Suprapubic skin (tissue), 4 donors: ENCODE results near the gene SRCAP. TPM values are rescaled to one million over a fixed set of nuclear protein-coding genes. Genes with fewer than 3 reads are reported as not detected.

Source experiments
- DNase-seq, 2 donors: peaks; one replicate each; pipeline ENCODE4 v3.0.0-alpha.2; 2019; ENCODE audit warnings: low spot score in 2 of 2
- H3K27ac ChIP-seq: fragments of 200-600 bp; sonication (generic); one replicate; pipeline ENCODE4 v1.5.1; 2019
- H3K27me3 ChIP-seq: fragments of 200-600 bp; sonication (generic); one replicate; pipeline ENCODE4 v1.5.1; 2019
- H3K36me3 ChIP-seq: fragments of 200-600 bp; sonication (generic); one replicate; pipeline ENCODE4 v1.5.1; 2019
- H3K4me1 ChIP-seq: fragments of 200-600 bp; sonication (generic); one replicate; pipeline ENCODE4 v1.5.1; 2019
- H3K4me3 ChIP-seq: fragments of 200-600 bp; sonication (generic); one replicate; pipeline ENCODE4 v1.5.1; 2019; ENCODE audit warnings: mild to moderate bottlenecking
- H3K9me3 ChIP-seq: fragments of 200-600 bp; sonication (generic); one replicate; pipeline ENCODE4 v1.5.1; 2019
- CTCF ChIP-seq, 2 donors: fragments of 200-600 bp in 1 of 2; fragments of 450-650 bp in 1 of 2; sonication (generic) in 1 of 2; IDR thresholded peaks; one replicate each; pipeline ENCODE4 v1.5.1; 2016 to 2019; ENCODE audit warnings: antibody characterized with exemption in 2 of 2, mild to moderate bottlenecking in 1 of 2, moderate library complexity in 1 of 2
- EP300 ChIP-seq: sonication (generic); formaldehyde crosslinking; IDR thresholded peaks from one replicate; pipeline ENCODE4 v1.6.1; 2017; ENCODE audit warnings: antibody characterized with exemption
- POLR2A ChIP-seq, 2 donors: fragments of 450-650 bp; IDR thresholded peaks; one replicate each; pipeline ENCODE4 v1.6.1; 2017; ENCODE audit warnings: antibody characterized with exemption in 2 of 2, mild to moderate bottlenecking in 2 of 2, moderate library complexity in 2 of 2
- POLR2AphosphoS5 ChIP-seq, 3 donors: sonication (generic); formaldehyde crosslinking; IDR thresholded peaks; one replicate each; pipeline ENCODE4 v1.6.1; 2017; ENCODE audit warnings: antibody characterized with exemption in 3 of 3
- WGBS: methylation state at CpG from one replicate; pipeline ENCODE4 v1.1.5; 2018; 5-methylcytosine and 5-hydroxymethylcytosine counted together
- total RNA-seq, 4 donors: library from RNA; depleted of rRNA; stranded (reverse); fragments of >200 nt; gene quantifications; one replicate each; pipeline ENCODE4 v1.1.0, GENCODE V29; 2016

SRCAP gene
- total RNA-seq, 4 donors from 2014 or later = 42.9 to 50.0 (median 44.6) TPM

GRCh38 chr16:30665155-30665829 is 33.7 kb upstream of the SRCAP start:
- H3K36me3 ChIP-seq = peaks cover 91% of the 10 kb centered on the region
- 89% methylated on average over 21 of the region's 22 CpGs for WGBS
- peaks cover 45% of the 10 kb centered on the region for H3K4me1 ChIP-seq
- no peak overlapping the region for H3K4me3 ChIP-seq
- DNase-seq = no peak
- no peak for TF ChIP-seq POLR2AphosphoS5 (IDR thresholded peaks at IDR 0.05)
- no peak for TF ChIP-seq POLR2A (IDR thresholded peaks at IDR 0.05)
- no peak for TF ChIP-seq EP300
- TF ChIP-seq CTCF (IDR thresholded peaks at IDR 0.05) = no peak
- H3K9me3 ChIP-seq = no peaks in the 10 kb centered on the region
- no peak overlapping the region for H3K27ac ChIP-seq
- H3K27me3 ChIP-seq = no peaks in the 10 kb centered on the region

- H3K4me1 ChIP-seq = peaks cover 40% of the 10 kb centered on the region
- no peaks in the 10 kb centered on the region for H3K9me3 ChIP-seq
- TF ChIP-seq POLR2AphosphoS5 (IDR thresholded peaks at IDR 0.05) (no peak), POLR2A (IDR thresholded peaks at IDR 0.05) (no peak), CTCF (IDR thresholded peaks at IDR 0.05) (no peak), EP300 (no peak)
- no peaks in the 10 kb centered on the region for H3K27me3 ChIP-seq
- no peak overlapping the region for H3K4me3 ChIP-seq
- no peak for DNase-seq
- H3K36me3 ChIP-seq = peaks cover 96% of the 10 kb centered on the region
- WGBS = 81% methylated on average over 4 of the region's 4 CpGs
- no peak overlapping the region for H3K27ac ChIP-seq
Measured at GRCh38 chr16:30665830-30666190, 33.2 kb upstream of the SRCAP start.

GRCh38 chr16:30666681-30667080 is 32.3 kb upstream of the SRCAP start:
- Histone ChIP-seq H3K9me3 (no peaks in the 10 kb centered on the region), H3K27me3 (no peaks in the 10 kb centered on the region), H3K36me3 (peaks cover 92% of the 10 kb centered on the region), H3K27ac (no peak overlapping the region), H3K4me3 (no peak overlapping the region), H3K4me1 (peaks cover 31% of the 10 kb centered on the region)
- TF ChIP-seq EP300 (no peak), POLR2A (IDR thresholded peaks at IDR 0.05) (no peak), POLR2AphosphoS5 (IDR thresholded peaks at IDR 0.05) (no peak), CTCF (IDR thresholded peaks at IDR 0.05) (no peak)
- 84% methylated on average over 7 of the region's 7 CpGs for WGBS
- DNase-seq = no peak

GRCh38 chr16:30667361-30667905 is 31.5 kb upstream of the SRCAP start:
- no peak for DNase-seq
- Histone ChIP-seq H3K4me3 (no peak overlapping the region), H3K27ac (no peak overlapping the region), H3K36me3 (peaks cover 84% of the 10 kb centered on the region), H3K9me3 (no peaks in the 10 kb centered on the region), H3K4me1 (peaks cover 24% of the 10 kb centered on the region), H3K27me3 (no peaks in the 10 kb centered on the region)
- TF ChIP-seq CTCF (IDR thresholded peaks at IDR 0.05) (no peak), POLR2A (IDR thresholded peaks at IDR 0.05) (no peak), POLR2AphosphoS5 (IDR thresholded peaks at IDR 0.05) (no peak), EP300 (no peak)
- 88% methylated on average over 11 of the region's 11 CpGs for WGBS

GRCh38 chr16:30668393-30668792 is 30.6 kb upstream of the SRCAP start:
- no peak for DNase-seq
- Histone ChIP-seq H3K4me3 (no peak overlapping the region), H3K9me3 (no peaks in the 10 kb centered on the region), H3K36me3 (peaks cover 74% of the 10 kb centered on the region), H3K27ac (no peak overlapping the region), H3K27me3 (no peaks in the 10 kb centered on the region), H3K4me1 (peaks cover 14% of the 10 kb centered on the region)
- TF ChIP-seq POLR2A (IDR thresholded peaks at IDR 0.05) (no peak), POLR2AphosphoS5 (IDR thresholded peaks at IDR 0.05) (no peak), EP300 (no peak), CTCF (IDR thresholded peaks at IDR 0.05) (no peak)
- 78% methylated on average over 9 of the region's 12 CpGs for WGBS
